Cortex of kidney (tissue), 1 donor: ENCODE results near the gene GOLGA8B.
"Not testable (repeated sequence)": the region's sequence is repeated elsewhere in the genome, so short reads cannot be mapped to it uniquely, and the experiment has no call there.

Experiments used
- DNase-seq: peaks from one replicate; lab custom pipeline; 2025; lab: John Stamatoyannopoulos, UW

The GOLGA8B gene

GRCh38 chr15:34598799-34599585, 15.5 kb upstream of the GOLGA8B start:
- no peak for DNase-seq

DNA sequence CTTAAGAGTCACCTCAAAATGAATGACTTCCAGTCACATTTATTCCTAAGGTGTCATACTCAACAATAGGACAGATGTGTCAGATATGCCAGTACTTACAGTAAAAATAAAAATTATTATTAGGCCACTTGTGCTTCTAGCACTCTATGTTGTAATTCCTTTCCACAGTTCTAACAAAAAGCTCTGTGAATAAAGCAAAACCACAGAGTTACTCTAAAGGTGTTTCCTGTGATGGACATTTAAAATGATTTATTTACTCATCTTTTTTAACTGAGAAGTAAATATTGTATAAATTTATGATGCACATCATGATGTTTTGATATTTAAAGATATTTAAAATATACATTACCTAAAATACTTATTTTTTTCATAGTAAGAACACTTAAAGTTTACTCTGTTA, 13.9 kb upstream of the GOLGA8B start:
- no peak for DNase-seq

GRCh38 chr15:34594361-34594760, 10.9 kb upstream of the GOLGA8B start:
- no peak for DNase-seq

GRCh38 chr15:34591306-34591705, 7.9 kb upstream of the GOLGA8B start:
- DNase-seq = no peak

DNA sequence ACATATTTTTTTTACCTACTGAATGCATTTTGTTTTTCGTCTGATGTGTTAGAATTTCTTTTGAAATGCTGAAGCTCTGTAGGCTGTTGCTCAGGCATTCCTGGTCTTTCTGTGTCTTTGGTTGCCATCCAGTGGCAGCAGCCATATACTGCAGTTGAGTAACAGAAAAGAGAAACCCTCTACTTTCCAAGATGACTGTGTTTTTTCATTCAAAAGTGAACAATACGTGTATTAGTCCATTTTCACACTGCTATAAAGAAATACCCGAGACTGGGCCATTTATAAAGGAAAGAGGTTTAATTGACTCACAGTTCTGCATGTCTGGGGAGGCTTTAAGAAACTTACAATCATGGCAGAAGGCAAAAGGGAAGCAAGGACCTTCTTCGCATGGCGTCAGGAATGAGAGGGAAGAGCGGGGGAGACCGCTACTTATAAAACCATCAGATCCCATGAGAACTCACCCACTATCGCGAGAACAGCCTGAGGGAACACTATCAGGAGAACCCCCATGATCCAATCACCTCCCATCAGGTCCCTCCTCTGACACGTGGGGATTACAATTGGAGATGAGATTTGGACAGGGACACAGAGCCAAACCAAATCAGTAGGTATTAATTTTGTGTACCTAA, 4.7 kb upstream of the GOLGA8B start:
- no peak for DNase-seq

- not testable (repeated sequence) for DNase-seq
These were observed 2.5 kb upstream of the GOLGA8B start for GRCh38 chr15:34585966-34586365.

DNA sequence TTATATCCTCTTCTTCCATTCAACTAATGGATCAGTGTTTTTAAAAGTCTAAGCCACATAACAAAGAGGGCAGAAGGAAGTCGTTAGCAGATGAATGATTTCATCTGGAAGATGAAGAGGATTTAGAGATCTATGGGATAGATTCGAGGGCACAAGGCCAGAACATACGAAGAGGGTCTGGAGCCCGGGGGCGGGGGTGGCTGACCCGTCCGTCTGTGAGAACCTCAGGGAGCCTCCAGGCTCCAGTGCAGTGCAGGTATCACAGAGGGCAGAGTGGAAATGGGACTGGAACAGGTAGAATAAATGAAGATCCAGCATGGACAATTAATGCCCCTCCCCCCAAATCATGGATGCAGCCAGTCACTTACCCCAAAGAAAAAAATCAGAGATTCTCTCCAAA, 1.5 kb upstream of the GOLGA8B start:
- DNase-seq = no peak

- no peak for DNase-seq
These were observed 848 bp upstream of the GOLGA8B start for GRCh38 chr15:34584330-34584668.

GRCh38 chr15:34582461-34583371, 735 bp downstream of the GOLGA8B start:
- DNase-seq = no peak

GRCh38 chr15:34581687-34582460, 1.6 kb downstream of the GOLGA8B start:
- DNase-seq = not testable (repeated sequence)

DNA sequence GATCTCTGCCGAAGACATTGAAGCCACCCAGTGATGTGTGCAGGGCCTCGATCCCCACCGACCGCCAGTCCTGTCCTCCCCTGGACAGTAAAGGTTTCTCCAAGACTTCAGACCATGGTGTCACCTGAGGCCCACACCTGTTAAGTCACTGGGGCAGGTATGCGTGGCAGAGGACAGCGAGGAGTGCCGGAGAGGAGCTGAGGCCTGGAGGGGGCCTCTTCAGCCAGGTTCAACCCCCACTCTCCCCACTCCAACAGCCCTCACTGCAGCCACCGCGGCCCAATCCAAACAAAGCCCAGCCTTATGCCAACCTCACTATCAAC, 2.4 kb downstream of the GOLGA8B start:
- no peak for DNase-seq

DNA sequence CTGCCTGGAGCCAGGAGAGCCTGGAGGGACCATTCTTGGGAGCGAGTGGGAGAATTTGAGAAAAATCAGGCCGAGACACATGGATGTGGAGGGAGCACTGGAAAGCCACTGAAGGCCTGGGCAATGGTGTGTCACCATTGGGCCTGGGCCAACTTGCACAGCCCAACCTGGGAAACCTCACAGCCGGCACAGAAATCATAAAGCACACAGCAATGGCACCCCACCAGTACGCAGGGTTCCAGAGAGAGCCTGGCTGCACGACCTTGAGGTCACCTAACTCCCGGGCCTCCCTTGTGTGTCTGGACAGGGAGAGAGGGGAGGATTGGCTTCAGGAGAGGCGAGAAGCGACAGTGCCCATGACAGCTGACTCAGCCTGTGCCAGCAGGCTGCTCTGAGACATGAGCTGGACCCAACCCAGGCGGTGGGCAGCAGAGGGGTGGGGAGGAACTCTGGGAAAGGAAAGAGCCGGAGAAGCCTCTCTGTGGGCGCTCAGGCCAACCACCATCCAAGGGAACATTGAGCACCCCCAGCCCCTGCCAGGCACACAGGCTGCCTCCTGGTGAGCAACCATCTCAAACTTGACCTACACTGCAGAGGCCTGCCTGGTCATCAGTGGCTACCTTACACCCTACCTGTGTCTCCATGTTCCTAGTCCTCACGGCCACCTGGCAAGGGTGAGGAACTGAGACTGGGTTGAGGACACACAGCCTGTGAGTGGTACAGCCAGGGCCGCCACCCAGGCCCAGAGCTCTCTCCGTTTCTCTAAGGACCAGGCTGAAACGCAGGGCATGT, 3.0 kb downstream of the GOLGA8B start:
- DNase-seq = not testable (repeated sequence)

DNA sequence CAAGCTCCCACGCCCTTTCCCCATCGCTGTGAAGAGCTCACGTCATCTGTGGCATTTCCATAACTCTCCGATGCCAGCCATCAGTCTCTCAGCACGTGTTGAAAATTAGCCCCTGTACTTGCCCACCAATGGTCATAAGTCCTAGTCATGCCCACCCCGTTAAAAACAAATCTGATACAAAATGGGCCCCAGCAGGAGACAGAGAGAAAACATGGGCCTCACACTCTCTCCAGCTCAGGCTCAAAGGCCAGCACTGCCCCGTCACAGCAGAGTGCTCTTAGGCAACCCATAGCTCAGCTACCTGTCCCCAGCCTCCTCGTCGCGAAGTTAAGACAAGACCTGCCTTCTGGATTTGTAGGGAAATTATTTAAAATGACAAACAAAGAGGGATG, 5.2 kb downstream of the GOLGA8B start:
- no peak for DNase-seq

DNA sequence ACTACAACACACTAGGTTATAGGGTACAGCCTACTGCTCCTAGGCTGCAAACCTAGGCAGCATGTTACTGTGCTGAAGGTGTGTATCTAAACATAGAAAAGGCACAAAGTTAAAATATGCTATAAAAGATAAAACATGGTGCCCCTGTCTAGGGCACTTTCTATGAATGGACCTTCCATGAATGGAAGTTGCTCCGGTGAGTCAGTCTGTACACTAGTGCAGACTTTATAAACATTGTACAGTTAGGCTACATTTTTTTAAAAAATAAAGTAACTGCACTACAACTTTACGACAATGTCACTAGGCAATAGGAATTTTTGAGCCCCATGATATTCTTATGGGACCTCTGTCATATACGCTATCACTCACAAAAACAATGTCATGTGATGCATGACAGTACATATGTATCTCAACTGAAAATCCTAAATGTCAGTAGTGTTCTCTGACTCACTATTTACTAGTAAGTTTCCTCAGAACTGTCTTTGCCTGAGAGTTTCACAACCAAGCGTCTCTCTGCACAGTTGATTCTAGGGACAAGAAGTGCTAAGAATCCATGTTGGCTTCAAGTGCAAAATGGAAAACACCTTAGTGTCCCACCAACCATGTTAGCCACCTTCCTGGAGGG, 5.7 kb downstream of the GOLGA8B start:
- not testable (repeated sequence) for DNase-seq

- DNase-seq = not testable (repeated sequence)
These were observed 8.4 kb downstream of the GOLGA8B start for GRCh38 chr15:34575035-34575434.

DNA sequence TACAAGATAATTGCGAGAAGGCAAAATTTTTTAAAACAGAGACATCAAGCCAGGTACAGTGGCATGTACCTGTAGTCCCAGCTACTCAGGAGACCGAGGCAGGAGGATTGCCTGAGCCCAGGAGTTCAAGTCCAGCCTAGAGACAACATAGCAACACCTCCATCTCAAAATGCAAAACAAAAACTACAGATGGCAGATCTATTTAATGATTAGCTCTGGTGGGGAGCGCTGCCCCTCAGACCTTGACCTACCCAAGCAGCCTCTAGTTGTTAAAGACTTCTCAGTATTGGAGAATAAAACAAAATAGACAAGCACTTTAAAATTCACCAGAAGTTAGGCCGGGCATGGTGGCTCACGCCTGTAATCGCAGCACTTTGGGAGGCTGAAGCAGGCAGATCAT, 10.5 kb downstream of the GOLGA8B start:
- not testable (repeated sequence) for DNase-seq

DNA sequence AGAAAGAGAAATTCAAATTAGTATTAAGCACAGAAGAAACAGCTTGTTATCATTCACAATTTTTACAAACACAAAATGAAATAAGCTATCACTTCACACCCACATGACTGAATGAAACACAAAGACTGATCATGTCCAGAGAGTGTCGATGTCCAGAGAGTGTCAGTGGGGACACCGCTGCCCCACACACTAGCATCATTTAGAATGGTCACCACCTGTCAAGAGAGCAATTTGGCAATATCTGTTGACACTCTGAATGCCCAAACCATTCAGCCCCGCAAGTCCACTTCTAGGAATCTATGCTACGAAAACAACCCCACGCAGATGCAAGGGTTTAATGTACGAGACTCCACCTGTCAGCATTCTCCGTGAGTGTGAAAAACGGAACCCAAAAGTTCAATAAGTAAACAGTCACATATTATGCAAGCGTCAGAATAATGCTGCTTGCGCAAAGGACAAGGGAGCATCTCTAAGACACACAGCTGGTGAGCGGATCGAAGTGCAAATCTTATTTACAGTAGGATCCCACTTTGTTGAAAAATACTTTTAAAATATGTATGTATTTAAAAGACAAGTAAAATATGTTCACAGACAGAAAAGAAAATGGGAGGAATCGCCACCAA, 11.3 kb downstream of the GOLGA8B start:
- not testable (repeated sequence) for DNase-seq

GRCh38 chr15:34569670-34570396, 13.6 kb downstream of the GOLGA8B start:
- not testable (repeated sequence) for DNase-seq

DNA sequence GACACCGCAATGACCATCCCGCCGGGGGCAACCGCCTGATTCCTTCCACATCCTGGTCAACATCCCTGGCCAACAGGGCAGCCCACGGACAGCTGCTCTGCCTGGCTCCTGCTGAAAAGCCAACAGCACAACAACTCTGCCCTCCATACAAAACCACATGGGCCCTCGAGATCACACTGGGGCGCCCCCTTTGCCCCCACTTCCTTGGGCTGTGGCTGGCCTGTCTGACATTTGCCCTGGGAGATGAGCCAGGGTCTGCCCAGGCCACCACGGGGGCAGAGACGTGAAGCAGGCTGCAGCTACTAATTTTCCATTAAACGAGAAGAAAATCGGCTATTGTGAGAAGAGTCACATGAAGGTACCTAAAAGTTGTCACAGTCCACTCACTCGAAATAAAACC, 16.3 kb downstream of the GOLGA8B start:
- DNase-seq = not testable (repeated sequence)

GRCh38 chr15:34564711-34565110, 18.7 kb downstream of the GOLGA8B start:
- DNase-seq = not testable (repeated sequence)
